Measurements from ENCODE around the gene SERPINB8. TPM values are rescaled to one million over a fixed set of nuclear protein-coding genes. Genes with fewer than 3 reads are reported as not detected.

SERPINB8 gene
- total and polyA plus RNA-seq, 7 donors: 2.2 to 21.7 (median 7.1) TPM

- intact Hi-C loops (cut with DNase I): no loop called here
- TF ChIP-seq EP300 (IDR thresholded peaks at IDR 0.05): no peak
- TF ChIP-seq POLR2AphosphoS5 (IDR thresholded peaks at IDR 0.05): no peak
- TF ChIP-seq CTCF (IDR thresholded peaks at IDR 0.05): no peak
- no peak for TF ChIP-seq POLR2A (IDR thresholded peaks at IDR 0.05)
- no peaks in the 10 kb centered on the region for H3K4me1 ChIP-seq
These were observed 61.5 kb downstream of the SERPINB8 start for GRCh38 chr18:64031411-64031810.

GRCh38 chr18:64032312-64032711 is 62.4 kb downstream of the SERPINB8 start:
- intact Hi-C loops (cut with DNase I): no loop called here
- H3K9me3 ChIP-seq: no peaks in the 10 kb centered on the region
- H3K36me3 ChIP-seq: no peaks in the 10 kb centered on the region
- no peak overlapping the region for H3K4me3 ChIP-seq
- WGBS, 2 donors: 64 to 76% methylated on average over 6 of the region's 6 CpGs
- no peaks in the 10 kb centered on the region for H3K27me3 ChIP-seq
- DNase-seq: no peak
- no peaks in the 10 kb centered on the region for H3K4me1 ChIP-seq
- TF ChIP-seq CTCF (IDR thresholded peaks at IDR 0.05) (no peak), EP300 (IDR thresholded peaks at IDR 0.05) (no peak), POLR2AphosphoS5 (IDR thresholded peaks at IDR 0.05) (no peak), POLR2A (IDR thresholded peaks at IDR 0.05) (no peak)
- H3K27ac ChIP-seq: no peak overlapping the region

More at GRCh38 chr18:64031411-64031810, 61.5 kb downstream of the SERPINB8 start:
- Histone ChIP-seq H3K27me3 (no peaks in the 10 kb centered on the region), H3K9me3 (no peaks in the 10 kb centered on the region), H3K4me3 (no peak overlapping the region), H3K36me3 (no peaks in the 10 kb centered on the region), H3K27ac (no peak overlapping the region)
- WGBS, 2 donors: 69 to 84% methylated on average over 3 of the region's 3 CpGs
- DNase-seq: no peak

- no peaks in the 10 kb centered on the region for H3K9me3 ChIP-seq
- H3K4me3 ChIP-seq: no peak overlapping the region
- 19 to 21% methylated on average over 3 of the region's 3 CpGs for WGBS, 2 donors
- no peaks in the 10 kb centered on the region for H3K4me1 ChIP-seq
- DNase-seq: no peak
- H3K27me3 ChIP-seq: no peaks in the 10 kb centered on the region
- TF ChIP-seq EP300 (IDR thresholded peaks at IDR 0.05) (no peak), CTCF (IDR thresholded peaks at IDR 0.05) (peak in 2 of 4 experiments; percentile 11 to 25)
- H3K36me3 ChIP-seq: no peaks in the 10 kb centered on the region
- H3K27ac ChIP-seq: no peak overlapping the region
- intact Hi-C loops (cut with DNase I): no loop called here
These were observed 68.0 kb downstream of the SERPINB8 start for GRCh38 chr18:64037812-64038414.

Other genes starting within 250 kb of the SERPINB8 start
- not detected for gene SERPINB7, start 194.7 kb upstream of the SERPINB8 start, total RNA-seq
- gene SERPINB7, start 194.7 kb upstream of the SERPINB8 start, polyA plus RNA-seq: under 1 TPM in 1 of 3 donors, not detected in 2; 0.10 TPM
- gene SERPINB2, start 82.4 kb upstream of the SERPINB8 start, total RNA-seq: under 1 TPM in 2 of 4 donors, not detected in 2; 0.33 to 0.81 TPM
- 1 to 10 TPM in 1 of 3 donors, under 1 TPM in 2; 0.10 to 1.4 (median 0.60) TPM for gene SERPINB2, start 82.4 kb upstream of the SERPINB8 start, polyA plus RNA-seq
- gene SERPINB10, start 62.1 kb upstream of the SERPINB8 start, total RNA-seq: not detected
- gene SERPINB10, start 62.1 kb upstream of the SERPINB8 start, polyA plus RNA-seq: under 1 TPM in 1 of 3 donors, not detected in 2; 0.15 TPM
- gene HMSD, start 20.8 kb upstream of the SERPINB8 start, total RNA-seq: not detected
- gene HMSD, start 20.8 kb upstream of the SERPINB8 start, polyA plus RNA-seq: under 1 TPM in 1 of 3 donors, not detected in 2; 0.54 TPM
- gene LINC00305, start 179.0 kb downstream of the SERPINB8 start, total RNA-seq: not detected
- not detected for gene LINC00305, start 179.0 kb downstream of the SERPINB8 start, polyA plus RNA-seq